OCI-LY7 (cell line): Measurements from ENCODE around the gene PARP12.

Source experiments
- CTCF ChIP-seq: fragments of 200-600 bp; sonication (generic); conservative IDR thresholded peaks from 2 replicates; pipeline ENCODE4 v1.5.1; 2014; ENCODE audit warnings: mild to moderate bottlenecking, antibody characterized with exemption, low read length, moderate library complexity, mixed read lengths
- EZH2phosphoT487 ChIP-seq: fragments of 200-600 bp; sonication (generic); IDR thresholded peaks from 2 replicates; pipeline ENCODE4 v1.6.1; 2018; ENCODE audit warnings: low read depth, borderline replicate concordance, mild to moderate bottlenecking, mixed run types, antibody characterized with exemption, low read length, moderate library complexity, mixed read lengths

GRCh38 chr7:140010194-140010895 is 52.4 kb downstream of the PARP12 start:
- TF ChIP-seq CTCF (no peak), EZH2phosphoT487 (no peak)
